Gastroesophageal sphincter (tissue), 4 donors: ENCODE measurements around the gene TEPSIN. TPM values are rescaled to one million over a fixed set of nuclear protein-coding genes. Genes with fewer than 3 reads are reported as not detected.

Experiments
- ATAC-seq: fragments of 150-250 bp; one replicate; pipeline ENCODE4 v1.9.1; 2016; ENCODE audit warnings: mild to moderate bottlenecking, moderate library complexity
- H3K27ac ChIP-seq, 4 donors: fragments of 200-600 bp; sonication (generic) in 3 of 4; 1 replicate in 3 of 4; 2 replicates in 1 of 4; pipeline ENCODE4 v1.5.1; 2016 to 2019
- H3K27me3 ChIP-seq: fragments of 200-600 bp; sonication (generic); one replicate; pipeline ENCODE4 v1.5.1; 2019
- H3K36me3 ChIP-seq, 2 donors: fragments of 200-600 bp; sonication (generic); one replicate each; pipeline ENCODE4 v1.5.1; 2019; ENCODE audit warnings: control low read depth in 1 of 2
- H3K4me1 ChIP-seq, 3 donors: fragments of 200-600 bp; sonication (generic); 1 replicate in 2 of 3; 2 replicates in 1 of 3; pipeline ENCODE4 v1.5.1; 2016 to 2019; ENCODE audit warnings: control low read depth in 2 of 3
- H3K4me3 ChIP-seq, 2 donors: fragments of 200-600 bp; sonication (generic); one replicate each; pipeline ENCODE4 v1.5.1; 2019; ENCODE audit warnings: mild to moderate bottlenecking in 1 of 2, moderate library complexity in 1 of 2
- H3K9me3 ChIP-seq, 3 donors: fragments of 200-600 bp; sonication (generic); one replicate each; pipeline ENCODE4 v1.5.1; 2017 to 2019; ENCODE audit warnings: control low read depth in 2 of 3
- CTCF ChIP-seq, 4 experiments: fragments of 200-600 bp in 2 of 4; fragments of 450-650 bp in 2 of 4; sonication (generic) in 1 of 4; IDR thresholded peaks; one replicate each; pipeline ENCODE4 v1.5.1; 2017 to 2019; ENCODE audit warnings: antibody characterized with exemption in 4 of 4, mild to moderate bottlenecking in 2 of 4, moderate library complexity in 2 of 4
- EP300 ChIP-seq: sonication (generic); formaldehyde crosslinking; IDR thresholded peaks from one replicate; pipeline ENCODE4 v1.6.1; 2017; ENCODE audit warnings: antibody characterized with exemption, mild to moderate bottlenecking
- POLR2A ChIP-seq, 2 donors: fragments of 450-650 bp; IDR thresholded peaks; one replicate each; pipeline ENCODE4 v1.6.1; 2017; ENCODE audit warnings: antibody characterized with exemption in 2 of 2, mild to moderate bottlenecking in 2 of 2, moderate library complexity in 1 of 2
- POLR2AphosphoS5 ChIP-seq: sonication (generic); formaldehyde crosslinking; IDR thresholded peaks from one replicate; pipeline ENCODE4 v1.6.1; 2017; ENCODE audit warnings: antibody characterized with exemption
- WGBS, 2 donors: methylation state at CpG; one replicate each; pipeline ENCODE4 v1.1.5; 2018; ENCODE audit warnings: low coverage in 1 of 2; 5-methylcytosine and 5-hydroxymethylcytosine counted together
- total RNA-seq, 4 donors: library from RNA; depleted of rRNA; stranded (reverse); fragments of >200 nt; gene quantifications; one replicate each; pipeline ENCODE4 v1.1.0, GENCODE V29; 2016

Gene TEPSIN
- total RNA-seq, 4 donors from 2014 or later, result 8.0 to 43.0 (median 23.5) TPM

- no peak for ATAC-seq
- no peaks in the 10 kb centered on the region for H3K4me1 ChIP-seq
- H3K9me3 ChIP-seq, result no peaks in the 10 kb centered on the region
- no peak for TF ChIP-seq CTCF (IDR thresholded peaks at IDR 0.05)
- TF ChIP-seq POLR2AphosphoS5, result no peak
- no peak for TF ChIP-seq EP300
- no peak for TF ChIP-seq POLR2A (IDR thresholded peaks at IDR 0.05)
- WGBS, 2 donors, result 89 to 93% methylated on average over 3 of the region's 10 CpGs
- peaks cover 50% of the 10 kb centered on the region for H3K27me3 ChIP-seq
- H3K36me3 ChIP-seq, result no peaks in the 10 kb centered on the region
- H3K4me3 ChIP-seq, result no peak overlapping the region
- H3K27ac ChIP-seq, result no peak overlapping the region
These were observed 55.5 kb downstream of the TEPSIN start for GRCh38 chr17:81183316-81183715.

- no peak overlapping the region for H3K4me3 ChIP-seq
- TF ChIP-seq POLR2AphosphoS5 (no peak), EP300 (no peak), POLR2A (IDR thresholded peaks at IDR 0.05) (no peak), CTCF (IDR thresholded peaks at IDR 0.05) (no peak)
- WGBS, 2 donors, result no CpG with 5 or more reads among the region's 5 CpGs
- no peak overlapping the region for H3K27ac ChIP-seq
- H3K4me1 ChIP-seq, result no peaks in the 10 kb centered on the region
- ATAC-seq, result no peak
- peaks cover 50% of the 10 kb centered on the region for H3K27me3 ChIP-seq
- no peaks in the 10 kb centered on the region for H3K9me3 ChIP-seq
- H3K36me3 ChIP-seq, result no peaks in the 10 kb centered on the region
These were observed 56.3 kb downstream of the TEPSIN start for GRCh38 chr17:81182596-81182995.

GRCh38 chr17:81181811-81182185 is 57.1 kb downstream of the TEPSIN start:
- ATAC-seq, result no peak
- peaks cover 50% of the 10 kb centered on the region for H3K27me3 ChIP-seq
- no peaks in the 10 kb centered on the region for H3K4me1 ChIP-seq
- H3K4me3 ChIP-seq, result no peak overlapping the region
- no peaks in the 10 kb centered on the region for H3K36me3 ChIP-seq
- no peak for TF ChIP-seq POLR2A (IDR thresholded peaks at IDR 0.05)
- no peak for TF ChIP-seq EP300
- no peak for TF ChIP-seq CTCF (IDR thresholded peaks at IDR 0.05)
- TF ChIP-seq POLR2AphosphoS5, result no peak
- no peak overlapping the region for H3K27ac ChIP-seq
- no peaks in the 10 kb centered on the region for H3K9me3 ChIP-seq
- WGBS, 2 donors, result no CpG with 5 or more reads among the region's 19 CpGs

- H3K9me3 ChIP-seq, result no peaks in the 10 kb centered on the region
- ATAC-seq, result peak; percentile 7
- peaks cover 50% of the 10 kb centered on the region for H3K27me3 ChIP-seq
- no CpG with 5 or more reads among the region's 49 CpGs for WGBS, 2 donors
- no peak overlapping the region for H3K4me3 ChIP-seq
- no peaks in the 10 kb centered on the region for H3K36me3 ChIP-seq
- H3K27ac ChIP-seq, result no peak overlapping the region
- no peak for TF ChIP-seq POLR2AphosphoS5
- TF ChIP-seq CTCF (IDR thresholded peaks at IDR 0.05), result no peak
- TF ChIP-seq POLR2A (IDR thresholded peaks at IDR 0.05), result no peak
- no peak for TF ChIP-seq EP300
- H3K4me1 ChIP-seq, result no peaks in the 10 kb centered on the region
These were observed 57.7 kb downstream of the TEPSIN start for GRCh38 chr17:81180836-81181810.

GRCh38 chr17:81179861-81180260 is 59.0 kb downstream of the TEPSIN start:
- H3K9me3 ChIP-seq, result peaks cover 0 to 4% (median 0%) of the 10 kb centered on the region in 3 donors
- TF ChIP-seq POLR2AphosphoS5 (no peak), EP300 (no peak), POLR2A (IDR thresholded peaks at IDR 0.05) (no peak), CTCF (IDR thresholded peaks at IDR 0.05) (no peak)
- no peak overlapping the region for H3K4me3 ChIP-seq
- no peaks in the 10 kb centered on the region for H3K36me3 ChIP-seq
- no peak overlapping the region for H3K27ac ChIP-seq
- no CpG with 5 or more reads among the region's 12 CpGs for WGBS, 2 donors
- peaks cover 50% of the 10 kb centered on the region for H3K27me3 ChIP-seq
- H3K4me1 ChIP-seq, result no peaks in the 10 kb centered on the region
- ATAC-seq, result no peak
